ENCODE measurements around the gene RNF39. TPM values are rescaled to one million over a fixed set of nuclear protein-coding genes. Genes with fewer than 3 reads are reported as not detected.
"Not testable (repeated sequence)": the region's sequence is repeated elsewhere in the genome, so short reads cannot be mapped to it uniquely, and the experiment has no call there.

Gene RNF39
- total and polyA plus RNA-seq, 4 experiments from 2014 or later, result 0.21 TPM; not detected in 3

GRCh38 chr6:30033440-30033839, 42.1 kb downstream of the RNF39 start:
- POLR2A ChIA-PET (ENCODE audit: partially characterized antibody); H3K27me3 Mint-ChIP-seq; H3K36me3 ChIP-seq (ENCODE audit: insufficient read depth, low read length); DNase-seq; H3K4me1 Mint-ChIP-seq; H3K9me3 Mint-ChIP-seq; intact Hi-C loops (cut with micrococcal nuclease); H3K9me3 ChIP-seq (ENCODE audit: control insufficient read depth in 1 of 2, low read length in 2 of 2); H3K27ac ChIP-seq (ENCODE audit: low read depth, low read length); H3K4me3 ChIP-seq (ENCODE audit: low read length in 2 of 2); H3K4me3 Mint-ChIP-seq; H3K27ac Mint-ChIP-seq; H3K27me3 ChIP-seq (ENCODE audit: insufficient read depth, low read length); H3K4me1 ChIP-seq (ENCODE audit: insufficient read depth, low read length): not testable (repeated sequence)
- H3K36me3 Mint-ChIP-seq, result peaks cover 24 to 29% of the 10 kb centered on the region in 2 donors
- CTCF ChIA-PET (ENCODE audit: partially characterized antibody), result interaction anchor here (0.9 kb wide), 2 partner anchors 99 to 186 kb away, joined by 3 to 4 read pairs; no protein-coding TSS in a partner anchor

DNA sequence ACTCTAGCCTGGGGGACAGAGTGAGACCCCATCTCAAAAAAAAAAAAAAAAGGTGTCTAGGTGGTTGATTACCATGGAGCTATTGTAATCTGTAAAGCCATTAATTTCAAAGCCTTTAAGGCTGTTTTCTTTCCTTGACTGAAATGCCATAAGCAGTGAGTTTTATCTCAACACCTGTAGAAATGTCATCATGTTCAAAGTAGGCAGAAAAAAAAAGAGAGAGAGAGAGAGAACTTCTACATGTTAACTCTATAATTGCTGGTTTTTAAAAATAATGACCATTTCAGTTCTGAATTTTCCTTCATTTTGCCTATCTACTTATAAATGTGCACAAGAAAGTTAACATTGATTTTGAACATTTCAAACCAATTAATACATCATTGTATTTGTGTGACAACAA, 44.2 kb downstream of the RNF39 start:
- intact Hi-C loops (cut with micrococcal nuclease), result no loop called here
- H3K27me3 ChIP-seq (ENCODE audit: insufficient read depth, low read length), result no peaks in the 10 kb centered on the region
- H3K4me1 ChIP-seq (ENCODE audit: insufficient read depth, low read length), result no peaks in the 10 kb centered on the region
- CTCF ChIA-PET (ENCODE audit: partially characterized antibody), result interaction anchor here (0.9 kb wide), 1 partner anchor 100 kb away, joined by 3 read pairs; no protein-coding TSS in a partner anchor
- peaks cover 0 to 2% (median 0%) of the 10 kb centered on the region in 4 donors for H3K4me1 Mint-ChIP-seq
- H3K9me3 Mint-ChIP-seq, result no peaks in the 10 kb centered on the region
- H3K27ac Mint-ChIP-seq, result no peak overlapping the region
- H3K27ac ChIP-seq (ENCODE audit: low read depth, low read length), result no peak overlapping the region
- H3K4me3 ChIP-seq (ENCODE audit: low read length in 2 of 2), result no peak overlapping the region
- POLR2A ChIA-PET (ENCODE audit: partially characterized antibody), result no interaction called here
- H3K4me3 Mint-ChIP-seq, result no peak overlapping the region
- H3K27me3 Mint-ChIP-seq, result no peaks in the 10 kb centered on the region
- H3K36me3 Mint-ChIP-seq, result peaks cover 24 to 37% of the 10 kb centered on the region in 2 donors
- H3K9me3 ChIP-seq (ENCODE audit: control insufficient read depth in 1 of 2, low read length in 2 of 2), result no peaks in the 10 kb centered on the region
- no peak for DNase-seq
- H3K36me3 ChIP-seq (ENCODE audit: insufficient read depth, low read length), result no peaks in the 10 kb centered on the region

DNA sequence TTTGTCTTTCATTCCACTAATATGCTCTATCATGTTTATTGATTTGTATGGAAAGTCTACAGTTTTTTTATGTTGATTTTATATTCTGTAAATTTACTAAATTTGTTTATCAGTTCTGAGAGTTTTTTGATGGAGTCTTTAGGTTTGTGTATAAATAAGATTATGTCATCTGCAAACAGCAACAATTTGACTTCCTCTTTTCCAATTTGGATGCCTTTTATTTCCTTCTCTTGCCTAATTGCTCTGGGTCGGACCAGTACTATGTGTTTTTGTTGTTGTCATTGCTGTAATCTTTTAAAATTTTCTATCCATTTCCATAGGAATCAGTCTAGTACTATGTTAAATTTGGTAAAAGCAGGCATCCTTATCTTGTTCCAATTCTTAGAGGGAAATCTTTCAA, 46.0 kb downstream of the RNF39 start:
- H3K36me3 Mint-ChIP-seq, result peaks cover 16 to 26% of the 10 kb centered on the region in 2 donors
- CTCF ChIA-PET (ENCODE audit: partially characterized antibody), result no interaction called here
- POLR2A ChIA-PET (ENCODE audit: partially characterized antibody), result no interaction called here

DNA sequence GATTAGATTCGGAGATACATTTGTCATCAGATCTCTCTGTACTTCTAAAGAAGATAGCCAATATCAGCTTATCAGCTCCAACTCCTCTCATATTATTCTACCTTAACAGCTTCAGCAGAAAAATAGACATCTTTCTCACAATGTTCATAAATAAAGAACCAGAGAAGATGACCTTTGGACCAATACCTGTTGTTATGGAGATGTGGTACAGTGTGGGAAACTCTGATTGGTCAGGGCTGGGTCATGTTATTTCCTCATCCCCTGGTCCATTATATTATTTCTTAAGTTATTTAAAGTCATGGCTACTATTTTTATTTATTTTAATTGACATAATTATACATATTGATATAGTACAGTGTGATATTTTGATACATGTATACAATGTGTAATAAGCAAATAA, 50.4 kb downstream of the RNF39 start:
- intact Hi-C loops (cut with micrococcal nuclease), result no loop called here
- no peaks in the 10 kb centered on the region for H3K9me3 ChIP-seq (ENCODE audit: control insufficient read depth in 1 of 2, low read length in 2 of 2)
- peaks cover 5% of the 10 kb centered on the region for H3K36me3 ChIP-seq (ENCODE audit: insufficient read depth, low read length)
- DNase-seq, result no peak
- peaks cover 5 to 19% of the 10 kb centered on the region in 2 donors for H3K36me3 Mint-ChIP-seq
- ChIA-PET CTCF (ENCODE audit: partially characterized antibody) (interaction anchor here (1.3 to 1.5 kb wide), 2 partner anchors 9 to 106 kb away, joined by 4 read pairs; no protein-coding TSS in a partner anchor), POLR2A (ENCODE audit: partially characterized antibody) (no interaction called here)
- no peak overlapping the region for H3K27ac ChIP-seq (ENCODE audit: low read depth, low read length)
- no peaks in the 10 kb centered on the region for H3K9me3 Mint-ChIP-seq
- H3K4me3 ChIP-seq (ENCODE audit: low read length in 2 of 2), result no peak overlapping the region
- H3K27me3 Mint-ChIP-seq, result no peaks in the 10 kb centered on the region
- no peak overlapping the region for H3K4me3 Mint-ChIP-seq
- H3K27me3 ChIP-seq (ENCODE audit: insufficient read depth, low read length), result no peaks in the 10 kb centered on the region
- no peak overlapping the region for H3K27ac Mint-ChIP-seq
- no peaks in the 10 kb centered on the region for H3K4me1 ChIP-seq (ENCODE audit: insufficient read depth, low read length)
- H3K4me1 Mint-ChIP-seq, result peaks cover 0 to 2% (median 0%) of the 10 kb centered on the region in 4 donors

More for the DNA sequence above, 46.0 kb downstream of the RNF39 start:
- Mint-ChIP-seq H3K27ac (no peak overlapping the region), H3K4me1 (peaks cover 0 to 2% (median 0%) of the 10 kb centered on the region in 4 donors), H3K9me3 (no peaks in the 10 kb centered on the region), H3K27me3 (no peaks in the 10 kb centered on the region), H3K4me3 (no peak overlapping the region)
- no peaks in the 10 kb centered on the region for H3K4me1 ChIP-seq (ENCODE audit: insufficient read depth, low read length)
- intact Hi-C loops (cut with micrococcal nuclease), result no loop called here
- DNase-seq, result no peak
- no peaks in the 10 kb centered on the region for H3K36me3 ChIP-seq (ENCODE audit: insufficient read depth, low read length)
- H3K27me3 ChIP-seq (ENCODE audit: insufficient read depth, low read length), result no peaks in the 10 kb centered on the region
- no peak overlapping the region for H3K4me3 ChIP-seq (ENCODE audit: low read length in 2 of 2)
- H3K9me3 ChIP-seq (ENCODE audit: control insufficient read depth in 1 of 2, low read length in 2 of 2), result no peaks in the 10 kb centered on the region
- H3K27ac ChIP-seq (ENCODE audit: low read depth, low read length), result no peak overlapping the region

DNA sequence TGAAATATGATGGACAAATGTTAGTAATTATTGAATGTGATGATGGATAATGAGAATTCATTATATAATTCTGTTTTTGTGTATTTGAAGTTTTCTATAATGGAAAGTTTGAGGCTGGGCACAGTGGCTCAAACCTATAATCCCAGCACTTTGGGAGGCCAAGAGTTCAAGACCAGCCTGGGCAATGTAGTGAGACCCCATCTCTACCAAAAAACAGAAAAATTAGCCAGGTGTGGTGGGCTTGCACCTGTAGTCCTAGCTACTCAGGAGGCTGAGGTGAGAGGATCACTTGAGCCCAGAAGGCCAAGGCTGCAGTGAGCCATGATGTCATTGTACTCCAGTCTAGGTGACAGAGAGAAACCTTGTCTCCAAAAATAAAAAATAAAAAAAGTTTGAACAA, 52.9 kb downstream of the RNF39 start:
- H3K9me3 Mint-ChIP-seq; H3K27ac ChIP-seq (ENCODE audit: low read depth, low read length); H3K27ac Mint-ChIP-seq; H3K9me3 ChIP-seq (ENCODE audit: control insufficient read depth in 1 of 2, low read length in 2 of 2); H3K4me3 ChIP-seq (ENCODE audit: low read length in 2 of 2); H3K36me3 ChIP-seq (ENCODE audit: insufficient read depth, low read length); H3K4me3 Mint-ChIP-seq; POLR2A ChIA-PET (ENCODE audit: partially characterized antibody); H3K27me3 Mint-ChIP-seq; H3K4me1 Mint-ChIP-seq; DNase-seq; CTCF ChIA-PET (ENCODE audit: partially characterized antibody); intact Hi-C loops (cut with micrococcal nuclease); H3K4me1 ChIP-seq (ENCODE audit: insufficient read depth, low read length); H3K27me3 ChIP-seq (ENCODE audit: insufficient read depth, low read length): not testable (repeated sequence)
- peaks cover 7 to 19% of the 10 kb centered on the region in 2 donors for H3K36me3 Mint-ChIP-seq

GRCh38 chr6:30022189-30022588, 53.4 kb downstream of the RNF39 start:
- H3K9me3 ChIP-seq (ENCODE audit: control insufficient read depth in 1 of 2, low read length in 2 of 2), result no peaks in the 10 kb centered on the region
- DNase-seq, result no peak
- Mint-ChIP-seq H3K4me3 (no peak overlapping the region), H3K27ac (peak overlapping the region in 1 of 7 donors; percentile 27), H3K27me3 (no peaks in the 10 kb centered on the region), H3K36me3 (peaks cover 7 to 19% of the 10 kb centered on the region in 2 donors), H3K4me1 (peaks cover 0 to 2% (median 0%) of the 10 kb centered on the region in 4 donors), H3K9me3 (no peaks in the 10 kb centered on the region)
- intact Hi-C loops (cut with micrococcal nuclease), result no loop called here
- H3K4me3 ChIP-seq (ENCODE audit: low read length in 2 of 2), result no peak overlapping the region
- no peaks in the 10 kb centered on the region for H3K4me1 ChIP-seq (ENCODE audit: insufficient read depth, low read length)
- ChIA-PET POLR2A (ENCODE audit: partially characterized antibody) (no interaction called here), CTCF (ENCODE audit: partially characterized antibody) (no interaction called here)
- H3K27ac ChIP-seq (ENCODE audit: low read depth, low read length), result no peak overlapping the region
- no peaks in the 10 kb centered on the region for H3K27me3 ChIP-seq (ENCODE audit: insufficient read depth, low read length)
- peaks cover 5% of the 10 kb centered on the region for H3K36me3 ChIP-seq (ENCODE audit: insufficient read depth, low read length)

DNA sequence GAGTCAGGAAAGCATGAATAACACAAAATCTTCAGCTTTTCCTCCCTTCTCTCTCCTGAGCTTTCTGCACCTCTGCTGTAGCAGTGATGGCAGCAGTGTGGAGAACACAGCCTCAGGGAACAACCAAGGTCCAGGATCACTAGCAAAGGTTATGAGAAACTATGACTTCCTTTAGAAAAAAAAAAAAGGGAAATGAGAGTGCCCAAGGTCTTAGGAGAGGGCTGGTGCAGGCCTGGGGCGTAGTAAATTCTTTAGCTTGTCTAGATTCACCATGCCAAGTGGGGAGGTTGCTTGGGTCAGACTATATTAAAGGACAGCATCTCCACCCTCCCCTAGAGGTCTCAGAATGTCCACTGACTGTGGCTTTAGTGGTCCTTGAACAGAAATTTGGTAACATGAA, 54.9 kb downstream of the RNF39 start:
- Histone ChIP-seq H3K36me3 (ENCODE audit: insufficient read depth, low read length) (peaks cover 5% of the 10 kb centered on the region), H3K27me3 (ENCODE audit: insufficient read depth, low read length) (no peaks in the 10 kb centered on the region), H3K4me1 (ENCODE audit: insufficient read depth, low read length) (no peaks in the 10 kb centered on the region), H3K9me3 (ENCODE audit: control insufficient read depth in 1 of 2, low read length in 2 of 2) (no peaks in the 10 kb centered on the region), H3K4me3 (ENCODE audit: low read length in 2 of 2) (no peak overlapping the region), H3K27ac (ENCODE audit: low read depth, low read length) (no peak overlapping the region)
- no peak for DNase-seq
- ChIA-PET CTCF (ENCODE audit: partially characterized antibody) (no interaction called here), POLR2A (ENCODE audit: partially characterized antibody) (no interaction called here)
- Mint-ChIP-seq H3K27ac (no peak overlapping the region), H3K4me3 (no peak overlapping the region), H3K27me3 (no peaks in the 10 kb centered on the region), H3K4me1 (no peaks in the 10 kb centered on the region), H3K9me3 (no peaks in the 10 kb centered on the region), H3K36me3 (peaks cover 7 to 11% of the 10 kb centered on the region in 2 donors)
- intact Hi-C loops (cut with micrococcal nuclease), result no loop called here
